ENCODE data around the gene NKD1. TPM values are rescaled to one million over a fixed set of nuclear protein-coding genes. Genes with fewer than 3 reads are reported as not detected.

The NKD1 gene
- total and polyA plus RNA-seq, 2 experiments from 2014 or later, result 0.86 to 1.4 TPM

DNA sequence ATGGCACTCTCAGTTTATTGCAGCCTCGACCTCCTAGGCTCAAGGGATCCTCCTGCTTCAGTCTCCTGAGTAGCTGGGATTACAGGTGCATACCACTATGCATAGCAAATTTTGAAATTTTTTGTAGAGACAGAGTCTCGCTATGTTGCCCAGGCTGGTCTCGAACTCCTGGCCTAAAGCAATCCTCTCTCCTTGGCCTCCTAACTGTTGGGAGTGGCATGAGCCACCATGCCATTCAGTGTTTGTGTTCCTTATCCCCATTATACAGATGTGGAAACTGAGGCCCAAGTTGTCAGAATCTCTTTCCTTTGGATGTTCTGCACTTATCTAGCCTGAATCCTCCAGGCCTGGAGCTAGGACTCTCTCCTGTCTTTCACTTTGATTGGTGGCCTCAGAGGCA, 40.8 kb upstream of the NKD1 start:
- Histone ChIP-seq H3K4me1 (ENCODE audit: low read depth) (no peaks in the 10 kb centered on the region), H3K27me3 (peaks cover 25% of the 10 kb centered on the region), H3K36me3 (no peaks in the 10 kb centered on the region), H3K4me3 (no peak overlapping the region), H3K27ac (no peak overlapping the region), H3K9me3 (ENCODE audit: low read depth) (no peaks in the 10 kb centered on the region)
- TF ChIP-seq, protein P1, sequence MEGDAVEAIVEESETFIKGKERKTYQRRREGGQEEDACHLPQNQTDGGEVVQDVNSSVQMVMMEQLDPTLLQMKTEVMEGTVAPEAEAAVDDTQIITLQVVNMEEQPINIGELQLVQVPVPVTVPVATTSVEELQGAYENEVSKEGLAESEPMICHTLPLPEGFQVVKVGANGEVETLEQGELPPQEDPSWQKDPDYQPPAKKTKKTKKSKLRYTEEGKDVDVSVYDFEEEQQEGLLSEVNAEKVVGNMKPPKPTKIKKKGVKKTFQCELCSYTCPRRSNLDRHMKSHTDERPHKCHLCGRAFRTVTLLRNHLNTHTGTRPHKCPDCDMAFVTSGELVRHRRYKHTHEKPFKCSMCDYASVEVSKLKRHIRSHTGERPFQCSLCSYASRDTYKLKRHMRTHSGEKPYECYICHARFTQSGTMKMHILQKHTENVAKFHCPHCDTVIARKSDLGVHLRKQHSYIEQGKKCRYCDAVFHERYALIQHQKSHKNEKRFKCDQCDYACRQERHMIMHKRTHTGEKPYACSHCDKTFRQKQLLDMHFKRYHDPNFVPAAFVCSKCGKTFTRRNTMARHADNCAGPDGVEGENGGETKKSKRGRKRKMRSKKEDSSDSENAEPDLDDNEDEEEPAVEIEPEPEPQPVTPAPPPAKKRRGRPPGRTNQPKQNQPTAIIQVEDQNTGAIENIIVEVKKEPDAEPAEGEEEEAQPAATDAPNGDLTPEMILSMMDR (IDR thresholded peaks at IDR 0.05; ENCODE audit: low read depth, low read length), result no peak
- no peak for DNase-seq (ENCODE audit: low read depth in 1 of 2, low spot score in 1 of 2)

DNA sequence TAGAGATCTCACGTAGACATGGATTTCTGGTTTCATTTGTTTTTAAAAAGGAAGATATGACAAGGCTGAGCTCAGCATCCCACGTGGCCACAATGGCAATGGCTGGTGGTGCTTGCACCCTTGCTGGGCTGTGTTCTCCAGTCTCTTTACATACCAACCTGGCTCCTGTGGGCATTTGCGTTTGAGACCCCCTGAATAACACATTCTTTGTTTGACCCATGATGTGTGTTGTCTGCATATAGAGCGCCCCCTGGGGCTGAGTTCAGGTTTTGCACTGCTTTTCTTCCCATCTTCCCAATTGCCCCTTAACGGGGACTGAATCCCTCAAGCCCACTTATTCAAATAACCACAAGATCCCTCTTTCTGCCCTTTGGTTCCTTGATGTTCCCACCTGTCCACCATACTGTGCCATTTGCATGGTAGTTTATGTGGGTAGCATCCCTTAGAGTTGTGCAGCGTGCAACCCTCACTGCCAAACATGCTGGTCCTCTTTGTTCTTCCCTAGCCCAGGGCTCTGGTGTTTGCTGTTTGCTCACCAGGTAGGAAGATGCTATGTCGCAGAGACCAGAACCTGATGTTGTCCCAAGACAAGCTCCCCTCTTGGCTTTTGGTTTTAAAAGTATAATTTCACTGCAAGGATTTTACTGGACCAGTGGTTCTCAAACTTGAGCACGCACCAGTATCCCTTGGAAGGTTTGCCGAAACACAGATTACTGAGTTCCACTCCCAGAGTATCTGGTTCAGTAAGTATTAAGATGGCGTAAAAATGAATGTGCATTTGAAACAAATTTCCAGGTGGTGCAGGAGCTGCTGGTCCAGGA, 38.5 kb upstream of the NKD1 start:
- no peaks in the 10 kb centered on the region for H3K9me3 ChIP-seq (ENCODE audit: low read depth)
- no peaks in the 10 kb centered on the region for H3K4me1 ChIP-seq (ENCODE audit: low read depth)
- no peaks in the 10 kb centered on the region for H3K36me3 ChIP-seq
- no peak overlapping the region for H3K27ac ChIP-seq
- DNase-seq (ENCODE audit: low read depth in 1 of 2, low spot score in 1 of 2), result peak; percentile 8 to 34
- no peak overlapping the region for H3K4me3 ChIP-seq
- peaks cover 11% of the 10 kb centered on the region for H3K27me3 ChIP-seq
- TF ChIP-seq, protein P1 (IDR thresholded peaks at IDR 0.05; ENCODE audit: low read depth, low read length), result peak; percentile 77

DNA sequence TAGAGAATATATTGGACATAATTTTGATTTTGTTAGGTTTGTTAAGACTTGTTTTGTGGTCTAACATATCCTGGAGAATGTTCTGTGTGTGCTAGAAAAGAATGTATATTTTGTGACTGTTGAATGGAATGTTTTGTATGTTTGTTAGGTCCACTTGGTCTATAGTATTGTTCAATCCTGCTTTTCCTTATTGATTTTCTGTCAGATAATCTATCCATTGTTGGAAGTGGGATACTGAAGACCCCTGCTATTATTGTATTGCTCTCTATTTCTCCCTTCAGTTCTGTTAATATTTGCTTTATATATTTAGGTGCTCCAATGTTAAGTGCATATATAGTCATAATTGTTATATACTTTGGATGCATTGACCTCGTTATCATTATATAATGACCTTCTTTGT, 33.0 kb upstream of the NKD1 start:
- no peak for DNase-seq (ENCODE audit: low read depth in 1 of 2, low spot score in 1 of 2)
- H3K4me3 ChIP-seq, result no peak overlapping the region
- H3K9me3 ChIP-seq (ENCODE audit: low read depth), result no peaks in the 10 kb centered on the region
- TF ChIP-seq, protein P1 (IDR thresholded peaks at IDR 0.05; ENCODE audit: low read depth, low read length), result no peak
- H3K4me1 ChIP-seq (ENCODE audit: low read depth), result no peaks in the 10 kb centered on the region
- no peak overlapping the region for H3K27ac ChIP-seq
- H3K36me3 ChIP-seq, result no peaks in the 10 kb centered on the region
- H3K27me3 ChIP-seq, result no peaks in the 10 kb centered on the region

DNA sequence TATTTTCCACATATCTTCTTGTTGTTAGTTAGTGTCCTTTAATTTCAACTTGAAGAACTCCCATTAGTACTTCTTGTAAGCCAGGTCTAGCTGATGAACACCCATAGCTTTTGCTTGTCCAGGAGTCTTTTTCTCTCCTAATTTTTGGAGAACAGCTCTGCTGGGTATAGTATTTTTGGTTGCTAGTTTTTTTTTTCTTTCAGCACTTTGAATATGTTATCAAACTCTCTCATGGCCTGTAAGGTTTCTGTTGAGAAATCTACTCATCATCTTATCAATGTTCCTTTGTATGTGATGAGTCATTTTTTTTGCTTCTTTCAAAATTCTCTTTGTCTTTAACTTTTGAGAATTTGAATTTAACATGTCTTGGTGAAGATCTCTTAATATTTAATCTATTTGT, 31.8 kb upstream of the NKD1 start:
- no peaks in the 10 kb centered on the region for H3K4me1 ChIP-seq (ENCODE audit: low read depth)

DNA sequence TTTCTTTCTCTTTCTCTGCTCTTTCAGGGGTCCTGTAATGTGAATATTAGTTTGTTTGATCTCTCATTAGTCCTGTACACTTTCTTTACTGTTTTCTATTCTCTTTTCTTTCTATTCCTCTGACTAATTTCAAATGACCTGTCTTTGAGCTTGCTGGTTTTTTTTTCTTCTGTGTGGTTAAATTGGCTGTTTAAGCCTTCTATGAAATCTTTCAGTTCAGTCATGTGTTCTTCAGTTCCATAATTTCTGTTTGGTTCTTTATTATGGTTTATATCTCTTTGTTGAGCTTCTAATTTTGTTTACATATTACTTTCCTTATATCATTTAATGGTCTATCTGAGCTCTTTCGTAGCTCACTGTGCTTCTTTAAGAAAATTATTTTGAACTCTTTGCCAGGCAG, 31.3 kb upstream of the NKD1 start:
- Histone ChIP-seq H3K36me3 (no peaks in the 10 kb centered on the region), H3K4me3 (no peak overlapping the region), H3K27ac (no peak overlapping the region), H3K4me1 (ENCODE audit: low read depth) (no peaks in the 10 kb centered on the region), H3K9me3 (ENCODE audit: low read depth) (no peaks in the 10 kb centered on the region), H3K27me3 (no peaks in the 10 kb centered on the region)
- no peak for DNase-seq (ENCODE audit: low read depth in 1 of 2, low spot score in 1 of 2)
- TF ChIP-seq, protein P1 (IDR thresholded peaks at IDR 0.05; ENCODE audit: low read depth, low read length), result no peak

More for the DNA sequence above, 31.8 kb upstream of the NKD1 start:
- H3K27me3 ChIP-seq, result no peaks in the 10 kb centered on the region
- no peaks in the 10 kb centered on the region for H3K36me3 ChIP-seq
- TF ChIP-seq, protein P1 (IDR thresholded peaks at IDR 0.05; ENCODE audit: low read depth, low read length), result no peak
- no peak overlapping the region for H3K4me3 ChIP-seq
- no peak for DNase-seq (ENCODE audit: low read depth in 1 of 2, low spot score in 1 of 2)
- H3K27ac ChIP-seq, result no peak overlapping the region
- no peaks in the 10 kb centered on the region for H3K9me3 ChIP-seq (ENCODE audit: low read depth)
